Gastrocnemius medialis (tissue), 4 donors: ENCODE data around the gene ENG.

Experiments used
- CTCF ChIP-seq, 5 experiments: fragments of 450-650 bp in 3 of 5; fragments of 200-600 bp in 2 of 5; sonication (generic) in 2 of 5; IDR thresholded peaks in 4 of 5; conservative IDR thresholded peaks in 1 of 5; 1 replicate in 4 of 5; 2 replicates in 1 of 5; pipeline ENCODE4 v1.5.1; 2016 to 2019; ENCODE audit warnings: antibody characterized with exemption in 5 of 5, mild to moderate bottlenecking in 3 of 5, moderate library complexity in 3 of 5
- POLR2A ChIP-seq, 2 donors: fragments of 450-650 bp; IDR thresholded peaks; one replicate each; pipeline ENCODE4 v1.6.1; 2017; ENCODE audit warnings: antibody characterized with exemption in 2 of 2, mild to moderate bottlenecking in 2 of 2, moderate library complexity in 2 of 2

DNA sequence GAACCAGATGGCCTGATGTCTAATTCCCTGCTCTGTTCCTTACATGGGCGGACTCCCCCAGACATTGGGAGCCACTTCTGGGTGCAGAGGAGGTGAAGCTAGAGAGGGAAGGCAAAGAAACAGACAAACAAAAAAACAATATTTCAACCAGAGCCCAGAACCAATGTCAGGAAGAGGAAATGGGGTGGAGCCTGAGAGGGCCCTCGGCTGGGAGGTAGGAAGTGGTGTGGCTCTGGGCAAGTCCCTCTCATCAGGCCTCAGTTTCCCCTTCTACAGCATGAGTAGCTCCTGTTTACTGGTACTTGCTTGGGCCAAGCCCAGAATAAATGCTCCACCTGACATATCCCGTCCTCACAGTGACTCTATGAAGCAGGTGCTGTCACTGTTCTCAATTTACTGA, 87.0 kb downstream of the ENG start:
- no peak for TF ChIP-seq CTCF (IDR thresholded peaks at IDR 0.05 in 4 of 5, conservative IDR thresholded peaks at IDR 0.05 in 1 of 5)
- no peak for TF ChIP-seq POLR2A (IDR thresholded peaks at IDR 0.05)
